HCT116 (cell line): ENCODE data around the gene POLR1D. TPM values are rescaled to one million over a fixed set of nuclear protein-coding genes. Genes with fewer than 3 reads are reported as not detected.
"Not testable (repeated sequence)": the region's sequence is repeated elsewhere in the genome, so short reads cannot be mapped to it uniquely, and the experiment has no call there.

Experiments used
- ATAC-seq: fragments of 200-7000 bp; cut with Tn5 transposase; 2 replicates; pipeline ENCODE4 v1.9.1; 2020; ENCODE audit warnings: mild to moderate bottlenecking, moderate library complexity
- BruUV-seq: library from RNA; stranded (reverse); fragments of 400-500 nt; replicated peaks from 2 replicates; lab custom pipeline; 2021; lab: Mats Ljungman, UMichigan
- CTCF ChIA-PET: fragments of 300-600 bp; sonication (Branson Sonifier 250); formaldehyde crosslinking; loops from one replicate; lab custom pipeline; 2021; ENCODE audit warnings: antibody characterized with exemption; lab: Charles Lee
- POLR2A ChIA-PET: fragments of 300-600, 350-600 bp; sonication (Branson Sonifier 250); formaldehyde crosslinking; loops from one replicate; lab custom pipeline; 2021; ENCODE audit warnings: antibody characterized with exemption; lab: Charles Lee
- RAD21 ChIA-PET, 2 experiments: fragments of 300-600 bp; sonication (Branson Sonifier 250); formaldehyde crosslinking; loops; one replicate each; lab custom pipeline; 2023; ENCODE audit warnings: low total read pairs in 2 of 2; ENCODE audit not compliant: uncharacterized antibody in 2 of 2, unreplicated experiment in 2 of 2, low non-redundant PET in 1 of 2; lab: Charles Lee
- DNase-seq: peaks from one replicate; pipeline ENCODE4 v3.0.0-alpha.2; 2010; ENCODE audit warnings: low read depth, low spot score
- H2AFZ ChIP-seq: fragments of 200-600 bp; shearing (Covaris generic), sonication (generic); 2 replicates; pipeline ENCODE4 v1.6.1; 2017; ENCODE audit warnings: low read depth, mixed run types, mixed read lengths, antibody characterized with exemption, low read length; ENCODE audit not compliant: poor library complexity, severe bottlenecking
- H3K27ac ChIP-seq: 2 replicates; pipeline ENCODE4 v1.5.1; 2012; ENCODE audit warnings: low read depth, low read length
- H3K27me3 ChIP-seq: fragments of 200-600 bp; sonication (generic); 2 replicates; pipeline ENCODE4 v1.6.1; 2016; ENCODE audit warnings: mixed run types, low read length, mixed read lengths; ENCODE audit not compliant: insufficient read depth
- H3K36me3 ChIP-seq, 2 experiments: fragments of 200-500 bp in 1 of 2; fragments of 200-600 bp in 1 of 2; sonication (Bioruptor generic) in 1 of 2; sonication (generic) in 1 of 2; 2 replicates each; pipeline versions ENCODE4 v1.5.1 to v1.6.1; 2014 to 2016; ENCODE audit warnings: low read length in 2 of 2, inconsistent platforms in 1 of 2, mixed read lengths in 1 of 2, mixed run types in 1 of 2; ENCODE audit not compliant: insufficient read depth in 2 of 2, control insufficient read depth in 1 of 2
- H3K4me1 ChIP-seq, 2 experiments: fragments of 200-600 bp in 1 of 2; sonication (generic) in 1 of 2; 2 replicates each; pipeline versions ENCODE4 v1.5.1 to v1.6.1; 2012 to 2017; ENCODE audit warnings: low read length in 2 of 2, inconsistent platforms in 1 of 2, mild to moderate bottlenecking in 1 of 2, mixed read lengths in 1 of 2, mixed run types in 1 of 2, moderate library complexity in 1 of 2; ENCODE audit not compliant: insufficient read depth in 2 of 2, control insufficient read depth in 1 of 2
- H3K4me2 ChIP-seq: fragments of 200-600 bp; sonication (generic); 2 replicates; pipeline ENCODE4 v1.6.1; 2017; ENCODE audit warnings: mixed run types, low read length, mixed read lengths
- H3K4me3 ChIP-seq, 2 experiments: fragments of 200-600 bp in 1 of 2; sonication (generic) in 1 of 2; replicated peaks in 1 of 2; 2 replicates each; pipeline ENCODE4 v1.5.1; 2011 to 2016; ENCODE audit warnings: low read length in 2 of 2, control low read depth in 1 of 2, low read depth in 1 of 2, mild to moderate bottlenecking in 1 of 2, mixed read lengths in 1 of 2, mixed run types in 1 of 2
- H3K79me2 ChIP-seq: fragments of 200-600 bp; sonication (generic); 2 replicates; pipeline ENCODE4 v1.6.1; 2017; ENCODE audit warnings: mild to moderate bottlenecking, mixed run types, low read length, moderate library complexity, mixed read lengths; ENCODE audit not compliant: insufficient read depth
- H3K9ac ChIP-seq: fragments of 200-600 bp; sonication (generic); 2 replicates; pipeline ENCODE4 v1.6.1; 2016; ENCODE audit warnings: low read length, mixed read lengths
- H3K9me2 ChIP-seq: fragments of 200-600 bp; sonication (generic), shearing (Covaris generic); 2 replicates; pipeline ENCODE4 v1.6.1; 2017; ENCODE audit warnings: mixed run types, mild to moderate bottlenecking, moderate library complexity; ENCODE audit not compliant: insufficient read depth
- H3K9me3 ChIP-seq, 2 experiments: fragments of 200-500 bp in 1 of 2; fragments of 200-600 bp in 1 of 2; sonication (Bioruptor generic) in 1 of 2; sonication (generic) in 1 of 2; 2 replicates each; pipeline ENCODE4 v1.6.1; 2014 to 2017; ENCODE audit warnings: low read length in 2 of 2, mixed read lengths in 2 of 2, inconsistent platforms in 1 of 2, low read depth in 1 of 2, mild to moderate bottlenecking in 1 of 2, mixed run types in 1 of 2, moderate library complexity in 1 of 2; ENCODE audit not compliant: control insufficient read depth in 1 of 2, insufficient read depth in 1 of 2
- H4K20me1 ChIP-seq: fragments of 200-600 bp; sonication (generic), shearing (Covaris generic); 2 replicates; pipeline ENCODE4 v1.6.1; 2017; ENCODE audit warnings: mixed run types, mild to moderate bottlenecking, moderate library complexity; ENCODE audit not compliant: insufficient read depth
- CEBPB ChIP-seq: IDR thresholded peaks from 2 replicates; pipeline ENCODE4 v1.6.1; 2012; ENCODE audit warnings: low read depth
- EZH2 ChIP-seq: fragments of 200-600 bp; sonication (generic); IDR thresholded peaks from 2 replicates; pipeline ENCODE4 v1.6.1; 2017; ENCODE audit warnings: antibody characterized with exemption, mixed run types
- EZH2phosphoT487 ChIP-seq: fragments of 200-600 bp; IDR thresholded peaks from 2 replicates; pipeline ENCODE4 v1.6.1; 2018; ENCODE audit warnings: antibody characterized with exemption, borderline replicate concordance
- JUND ChIP-seq: IDR thresholded peaks from 2 replicates; pipeline ENCODE4 v1.6.1; 2012
- POLR2A ChIP-seq: IDR thresholded peaks from 2 replicates; pipeline ENCODE4 v1.7.0; 2011; ENCODE audit warnings: borderline replicate concordance; ENCODE audit not compliant: insufficient read depth, insufficient read length; ENCODE audit errors: extremely low read depth
- RAD21 ChIP-seq: IDR thresholded peaks from 2 replicates; pipeline ENCODE4 v1.6.1; 2012; ENCODE audit warnings: low read depth, mild to moderate bottlenecking
- SIN3A ChIP-seq: IDR thresholded peaks from 2 replicates; pipeline ENCODE4 v1.6.1; 2012; ENCODE audit warnings: low read depth
- SRF ChIP-seq: IDR thresholded peaks from 2 replicates; pipeline ENCODE4 v1.6.1; 2012; ENCODE audit warnings: low read depth
- TCF7L2 ChIP-seq: IDR thresholded peaks from 2 replicates; pipeline ENCODE4 v1.7.0; 2011; ENCODE audit warnings: borderline replicate concordance, inconsistent platforms; ENCODE audit not compliant: insufficient read depth, insufficient read length; ENCODE audit errors: extremely low read depth
- YY1 ChIP-seq: IDR thresholded peaks from 2 replicates; pipeline ENCODE4 v1.6.1; 2011; ENCODE audit warnings: low read length, low read depth, moderate library complexity, mild to moderate bottlenecking; ENCODE audit not compliant: insufficient replicate concordance; ENCODE audit errors: extremely low read depth
- ZFX ChIP-seq: fragments of 450-650 bp; IDR thresholded peaks from 2 replicates; pipeline ENCODE4 v1.6.1; 2017
- ZNF274 ChIP-seq: fragments of 200-500 bp; sonication (Bioruptor generic); IDR thresholded peaks from 2 replicates; pipeline ENCODE4 v1.6.1; 2014; ENCODE audit warnings: mild to moderate bottlenecking, low read depth, low read length, inconsistent platforms
- intact Hi-C: fragments of 100-400 bp; cut with micrococcal nuclease; formaldehyde crosslinking; loops from 2 replicates; pipeline ENCODE4 v1.10.0; 2022
- total RNA-seq: library from RNA; stranded (reverse); gene quantifications from one replicate; pipeline ENCODE4 v1.2.1, GENCODE V29; 2021; ENCODE audit not compliant: unreplicated experiment
- TF ChIP-seq, protein P1 (sequence below): IDR thresholded peaks from 2 replicates; pipeline ENCODE4 v1.6.1; 2011; ENCODE audit warnings: mild to moderate bottlenecking, low read length, moderate library complexity; ENCODE audit not compliant: insufficient replicate concordance; ENCODE audit errors: extremely low read depth
- TF ChIP-seq, protein P2 (sequence below): IDR thresholded peaks from 2 replicates; pipeline ENCODE4 v1.6.1; 2012
- TF ChIP-seq, protein P3 (sequence below): IDR thresholded peaks from 2 replicates; pipeline ENCODE4 v1.6.1; 2012; ENCODE audit warnings: low read depth
- TF ChIP-seq, protein P4 (sequence below): IDR thresholded peaks from 2 replicates; pipeline ENCODE4 v1.6.1; 2012

Gene POLR1D
- total RNA-seq, 1 experiment from 2014 or later = 184 TPM

DNA sequence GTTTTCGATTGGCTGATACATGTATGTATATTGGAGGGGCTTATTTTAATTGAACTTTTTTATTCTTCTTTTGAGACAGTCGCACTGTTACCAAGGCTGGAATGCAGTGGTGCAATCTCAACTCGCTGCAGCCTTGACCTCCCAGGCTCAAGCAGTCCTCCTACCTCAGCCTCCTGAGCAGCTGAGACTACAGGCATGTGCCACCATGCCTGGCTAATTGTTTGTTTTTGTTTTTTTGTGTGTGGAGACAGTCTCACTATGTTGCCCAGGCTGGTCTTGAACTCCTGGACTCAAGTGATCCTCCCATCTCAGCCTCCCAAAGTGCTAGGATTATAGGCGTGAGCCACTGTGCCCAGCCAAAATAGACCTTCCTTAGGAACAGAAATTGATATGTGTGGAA, 7.1 kb downstream of the POLR1D start:
- H3K4me1 ChIP-seq, BruUV-seq, H3K4me2 ChIP-seq, H3K27ac ChIP-seq, H3K9ac ChIP-seq, H3K9me3 ChIP-seq, H3K4me3 ChIP-seq, ATAC-seq, H3K27me3 ChIP-seq, DNase-seq, H3K9me2 ChIP-seq, H3K36me3 ChIP-seq, H2AFZ ChIP-seq, RAD21 ChIA-PET: not testable (repeated sequence)
- POLR2A ChIA-PET = interaction anchor here (1.2 kb wide), 1 partner anchor 8 kb away, joined by 3 read pairs; the partner anchor contains the start of gene LNX2
- CTCF ChIA-PET = interaction anchor here (0.6 kb wide), 1 partner anchor 198 kb away, joined by 3 read pairs; no protein-coding TSS in a partner anchor
- intact Hi-C loops = loop anchor here (10.0 kb wide), 1 partner anchor 234 kb away; no protein-coding TSS in a partner anchor
- Histone ChIP-seq H3K79me2 (peaks cover 85% of the 10 kb centered on the region), H4K20me1 (peaks cover 11% of the 10 kb centered on the region; the same call in 1 of the 2 replicates)

DNA sequence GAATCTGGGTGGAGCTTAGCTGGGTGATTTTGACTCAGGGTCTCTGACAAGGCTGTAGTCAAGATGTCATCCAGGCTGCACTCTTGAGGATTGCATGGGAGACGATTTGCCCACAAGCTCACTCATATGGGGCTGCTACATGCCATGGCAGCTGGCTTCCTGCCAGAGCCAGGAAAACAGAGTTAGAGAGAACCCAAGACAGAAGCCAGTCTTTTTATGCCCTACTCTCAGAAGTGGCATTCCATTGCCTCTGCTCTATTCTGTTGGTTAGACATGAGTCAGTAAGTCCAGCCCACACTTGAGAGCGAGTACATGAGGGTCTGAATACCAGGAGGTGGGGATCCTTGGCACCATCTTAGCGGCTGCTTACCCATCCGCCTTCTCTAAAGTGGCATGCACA, 9.5 kb downstream of the POLR1D start:
- POLR2A ChIA-PET = no interaction called here
- no peak overlapping the region for H3K4me3 ChIP-seq
- no peak for DNase-seq
- H3K4me1 ChIP-seq = no peaks in the 10 kb centered on the region
- peaks cover 73% of the 10 kb centered on the region for H3K79me2 ChIP-seq
- H3K9ac ChIP-seq = no peak overlapping the region
- no peaks in the 10 kb centered on the region for H3K9me2 ChIP-seq
- H3K9me3 ChIP-seq = no peaks in the 10 kb centered on the region
- ATAC-seq = no peak
- H3K36me3 ChIP-seq = no peaks in the 10 kb centered on the region; a peak in 1 of 4 replicates
- no peak overlapping the region for H2AFZ ChIP-seq
- TF ChIP-seq YY1 = no peak
- TF ChIP-seq, protein P1, sequence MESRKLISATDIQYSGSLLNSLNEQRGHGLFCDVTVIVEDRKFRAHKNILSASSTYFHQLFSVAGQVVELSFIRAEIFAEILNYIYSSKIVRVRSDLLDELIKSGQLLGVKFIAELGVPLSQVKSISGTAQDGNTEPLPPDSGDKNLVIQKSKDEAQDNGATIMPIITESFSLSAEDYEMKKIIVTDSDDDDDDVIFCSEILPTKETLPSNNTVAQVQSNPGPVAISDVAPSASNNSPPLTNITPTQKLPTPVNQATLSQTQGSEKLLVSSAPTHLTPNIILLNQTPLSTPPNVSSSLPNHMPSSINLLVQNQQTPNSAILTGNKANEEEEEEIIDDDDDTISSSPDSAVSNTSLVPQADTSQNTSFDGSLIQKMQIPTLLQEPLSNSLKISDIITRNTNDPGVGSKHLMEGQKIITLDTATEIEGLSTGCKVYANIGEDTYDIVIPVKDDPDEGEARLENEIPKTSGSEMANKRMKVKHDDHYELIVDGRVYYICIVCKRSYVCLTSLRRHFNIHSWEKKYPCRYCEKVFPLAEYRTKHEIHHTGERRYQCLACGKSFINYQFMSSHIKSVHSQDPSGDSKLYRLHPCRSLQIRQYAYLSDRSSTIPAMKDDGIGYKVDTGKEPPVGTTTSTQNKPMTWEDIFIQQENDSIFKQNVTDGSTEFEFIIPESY = no peak
- no peak for TF ChIP-seq ZNF274
- TF ChIP-seq POLR2A = no peak
- TF ChIP-seq, protein P2, sequence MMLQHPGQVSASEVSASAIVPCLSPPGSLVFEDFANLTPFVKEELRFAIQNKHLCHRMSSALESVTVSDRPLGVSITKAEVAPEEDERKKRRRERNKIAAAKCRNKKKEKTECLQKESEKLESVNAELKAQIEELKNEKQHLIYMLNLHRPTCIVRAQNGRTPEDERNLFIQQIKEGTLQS = no peak
- TF ChIP-seq RAD21 = no peak
- TF ChIP-seq CEBPB = no peak
- TF ChIP-seq TCF7L2 = no peak
- TF ChIP-seq JUND = no peak
- TF ChIP-seq EZH2phosphoT487 = no peak
- TF ChIP-seq, protein P3, sequence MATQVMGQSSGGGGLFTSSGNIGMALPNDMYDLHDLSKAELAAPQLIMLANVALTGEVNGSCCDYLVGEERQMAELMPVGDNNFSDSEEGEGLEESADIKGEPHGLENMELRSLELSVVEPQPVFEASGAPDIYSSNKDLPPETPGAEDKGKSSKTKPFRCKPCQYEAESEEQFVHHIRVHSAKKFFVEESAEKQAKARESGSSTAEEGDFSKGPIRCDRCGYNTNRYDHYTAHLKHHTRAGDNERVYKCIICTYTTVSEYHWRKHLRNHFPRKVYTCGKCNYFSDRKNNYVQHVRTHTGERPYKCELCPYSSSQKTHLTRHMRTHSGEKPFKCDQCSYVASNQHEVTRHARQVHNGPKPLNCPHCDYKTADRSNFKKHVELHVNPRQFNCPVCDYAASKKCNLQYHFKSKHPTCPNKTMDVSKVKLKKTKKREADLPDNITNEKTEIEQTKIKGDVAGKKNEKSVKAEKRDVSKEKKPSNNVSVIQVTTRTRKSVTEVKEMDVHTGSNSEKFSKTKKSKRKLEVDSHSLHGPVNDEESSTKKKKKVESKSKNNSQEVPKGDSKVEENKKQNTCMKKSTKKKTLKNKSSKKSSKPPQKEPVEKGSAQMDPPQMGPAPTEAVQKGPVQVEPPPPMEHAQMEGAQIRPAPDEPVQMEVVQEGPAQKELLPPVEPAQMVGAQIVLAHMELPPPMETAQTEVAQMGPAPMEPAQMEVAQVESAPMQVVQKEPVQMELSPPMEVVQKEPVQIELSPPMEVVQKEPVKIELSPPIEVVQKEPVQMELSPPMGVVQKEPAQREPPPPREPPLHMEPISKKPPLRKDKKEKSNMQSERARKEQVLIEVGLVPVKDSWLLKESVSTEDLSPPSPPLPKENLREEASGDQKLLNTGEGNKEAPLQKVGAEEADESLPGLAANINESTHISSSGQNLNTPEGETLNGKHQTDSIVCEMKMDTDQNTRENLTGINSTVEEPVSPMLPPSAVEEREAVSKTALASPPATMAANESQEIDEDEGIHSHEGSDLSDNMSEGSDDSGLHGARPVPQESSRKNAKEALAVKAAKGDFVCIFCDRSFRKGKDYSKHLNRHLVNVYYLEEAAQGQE = no peak
- no peak for TF ChIP-seq SRF
- TF ChIP-seq, protein P4, sequence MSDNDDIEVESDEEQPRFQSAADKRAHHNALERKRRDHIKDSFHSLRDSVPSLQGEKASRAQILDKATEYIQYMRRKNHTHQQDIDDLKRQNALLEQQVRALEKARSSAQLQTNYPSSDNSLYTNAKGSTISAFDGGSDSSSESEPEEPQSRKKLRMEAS = no peak
- no peak for TF ChIP-seq ZFX
- no peak for TF ChIP-seq SIN3A
- no peak for TF ChIP-seq EZH2
- H4K20me1 ChIP-seq = peaks cover 5% of the 10 kb centered on the region; the same call in 1 of the 2 replicates
- no peak overlapping the region for H3K4me2 ChIP-seq
- BruUV-seq = no TSS peak
- intact Hi-C loops = no loop called here
- H3K27ac ChIP-seq = no peak overlapping the region
- H3K27me3 ChIP-seq = no peaks in the 10 kb centered on the region
- CTCF ChIA-PET = no interaction called here
- RAD21 ChIA-PET = no interaction called here
